Rectal smooth muscle tissue (tissue), 1 donor: ENCODE results near the gene ZNF232.
"Not testable (repeated sequence)": the region's sequence is repeated elsewhere in the genome, so short reads cannot be mapped to it uniquely, and the experiment has no call there.

Experiments used
- H3K27ac ChIP-seq: one replicate; pipeline ENCODE4 v1.7.0; 2013; ENCODE audit warnings: low read depth, low read length, inconsistent platforms
- H3K27me3 ChIP-seq: one replicate; pipeline ENCODE4 v1.7.0; 2013; ENCODE audit warnings: low read length; ENCODE audit not compliant: control insufficient read depth, insufficient read depth
- H3K36me3 ChIP-seq: one replicate; pipeline ENCODE4 v1.7.0; 2013; ENCODE audit warnings: low read length; ENCODE audit not compliant: control insufficient read depth, insufficient read depth
- H3K4me1 ChIP-seq: one replicate; pipeline ENCODE4 v1.7.0; 2013; ENCODE audit warnings: low read length; ENCODE audit not compliant: control insufficient read depth, insufficient read depth
- H3K4me3 ChIP-seq: one replicate; pipeline ENCODE4 v1.7.0; 2013; ENCODE audit warnings: low read length
- H3K9ac ChIP-seq: one replicate; pipeline ENCODE4 v1.7.0; 2013; ENCODE audit warnings: low read length

ZNF232 gene

GRCh38 chr17:5126719-5127488 is 15.2 kb upstream of the ZNF232 start:
- Histone ChIP-seq H3K27ac (no peak overlapping the region), H3K36me3 (no peaks in the 10 kb centered on the region), H3K9ac (no peak overlapping the region), H3K27me3 (peaks cover 6% of the 10 kb centered on the region), H3K4me3 (no peak overlapping the region), H3K4me1 (no peaks in the 10 kb centered on the region)

GRCh38 chr17:5124896-5125295 is 13.2 kb upstream of the ZNF232 start:
- H3K36me3 ChIP-seq, H3K9ac ChIP-seq, H3K27ac ChIP-seq, H3K4me3 ChIP-seq, H3K27me3 ChIP-seq, H3K4me1 ChIP-seq: not testable (repeated sequence)

GRCh38 chr17:5124125-5124760 is 12.6 kb upstream of the ZNF232 start:
- not testable (repeated sequence) for H3K9ac ChIP-seq, H3K4me1 ChIP-seq, H3K36me3 ChIP-seq, H3K27ac ChIP-seq, H3K4me3 ChIP-seq, H3K27me3 ChIP-seq

- no peak overlapping the region for H3K4me3 ChIP-seq
- H3K4me1 ChIP-seq, result no peaks in the 10 kb centered on the region
- no peak overlapping the region for H3K27ac ChIP-seq
- H3K27me3 ChIP-seq, result peaks cover 6% of the 10 kb centered on the region
- H3K9ac ChIP-seq, result no peak overlapping the region
- H3K36me3 ChIP-seq, result no peaks in the 10 kb centered on the region
Observed at GRCh38 chr17:5123343-5124124, 11.9 kb upstream of the ZNF232 start.

- Histone ChIP-seq H3K9ac (no peak overlapping the region), H3K27me3 (peaks cover 9% of the 10 kb centered on the region), H3K4me3 (peak overlapping the region; percentile 64), H3K4me1 (no peaks in the 10 kb centered on the region), H3K27ac (no peak overlapping the region), H3K36me3 (no peaks in the 10 kb centered on the region)
Observed at GRCh38 chr17:5122586-5123342, 11.1 kb upstream of the ZNF232 start.

GRCh38 chr17:5122056-5122455 is 10.4 kb upstream of the ZNF232 start:
- not testable (repeated sequence) for H3K27me3 ChIP-seq, H3K9ac ChIP-seq, H3K27ac ChIP-seq, H3K36me3 ChIP-seq, H3K4me1 ChIP-seq
- peak overlapping the region; percentile 64 for H3K4me3 ChIP-seq

GRCh38 chr17:5121186-5121841 is 9.6 kb upstream of the ZNF232 start:
- H3K9ac ChIP-seq, result no peak overlapping the region
- no peak overlapping the region for H3K27ac ChIP-seq
- H3K4me1 ChIP-seq, result no peaks in the 10 kb centered on the region

GRCh38 chr17:5120436-5121185 is 8.9 kb upstream of the ZNF232 start:
- not testable (repeated sequence) for H3K36me3 ChIP-seq, H3K4me3 ChIP-seq, H3K27ac ChIP-seq, H3K9ac ChIP-seq, H3K27me3 ChIP-seq, H3K4me1 ChIP-seq

More at GRCh38 chr17:5121186-5121841, 9.6 kb upstream of the ZNF232 start:
- H3K4me3 ChIP-seq, result no peak overlapping the region
- peaks cover 9% of the 10 kb centered on the region for H3K27me3 ChIP-seq
- H3K36me3 ChIP-seq, result no peaks in the 10 kb centered on the region

- Histone ChIP-seq H3K4me1 (no peaks in the 10 kb centered on the region), H3K4me3 (no peak overlapping the region), H3K36me3 (no peaks in the 10 kb centered on the region), H3K27ac (no peak overlapping the region), H3K9ac (no peak overlapping the region), H3K27me3 (peaks cover 9% of the 10 kb centered on the region)
Observed at GRCh38 chr17:5120036-5120435, 8.4 kb upstream of the ZNF232 start.

- H3K4me3 ChIP-seq, result no peak overlapping the region
- no peak overlapping the region for H3K9ac ChIP-seq
- H3K27me3 ChIP-seq, result peaks cover 3% of the 10 kb centered on the region
- H3K36me3 ChIP-seq, result no peaks in the 10 kb centered on the region
- no peak overlapping the region for H3K27ac ChIP-seq
- H3K4me1 ChIP-seq, result no peaks in the 10 kb centered on the region
Observed at GRCh38 chr17:5118219-5118618, 6.5 kb upstream of the ZNF232 start.
